Measurements from ENCODE around the gene SERPINF2.
A peak's percentile ranks its signal among the peaks of the same experiment; 100 is the strongest.

Gene SERPINF2

DNA sequence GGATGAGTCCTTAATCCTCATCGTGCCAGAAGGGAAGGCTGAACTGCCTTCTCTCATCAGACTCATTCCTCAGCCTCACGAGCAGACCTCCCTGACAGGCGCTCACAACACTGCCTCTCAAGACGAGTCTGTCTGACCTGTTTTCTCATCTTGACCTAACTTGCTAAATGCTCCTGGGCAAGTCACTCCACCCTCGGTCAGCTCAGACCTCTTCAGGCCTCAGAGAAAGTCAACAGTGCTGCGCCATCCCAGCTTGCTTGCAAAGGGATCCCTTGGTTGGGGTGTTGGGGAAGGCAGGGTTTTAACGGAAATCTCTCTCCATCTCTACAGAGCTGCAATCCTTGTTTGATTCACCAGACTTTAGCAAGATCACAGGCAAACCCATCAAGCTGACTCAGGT lies 34.2 kb downstream of the SERPINF2 start:
- Mint-ChIP-seq H3K4me3 (no peak overlapping the region), H3K4me1 (no peaks in the 10 kb centered on the region)

DNA sequence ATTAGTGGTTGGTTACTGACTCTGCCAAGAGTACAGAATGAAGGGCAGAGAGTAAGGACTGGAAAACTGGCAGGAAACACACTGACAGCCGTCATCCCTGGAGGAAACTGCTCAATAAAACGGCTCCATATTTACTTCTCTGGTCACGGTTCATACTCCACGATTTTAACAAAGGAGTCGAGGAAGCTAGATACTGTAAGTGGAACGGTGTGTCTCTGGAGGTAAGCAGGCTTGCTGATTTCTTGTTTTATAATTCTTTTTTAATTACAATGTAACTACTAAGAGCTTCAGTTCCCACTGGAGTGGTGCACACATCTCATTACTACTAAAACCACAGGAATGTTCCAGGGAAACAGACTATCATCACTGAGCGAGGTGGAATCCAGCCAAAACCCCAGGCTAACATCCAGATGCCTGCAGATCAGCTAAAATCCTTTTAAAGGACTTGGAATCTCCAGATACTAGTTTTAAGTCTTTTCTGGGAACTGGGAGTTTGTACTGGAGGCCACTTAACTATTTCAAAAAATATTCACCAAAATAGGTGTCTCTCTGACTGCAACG lies 37.0 kb downstream of the SERPINF2 start:
- H3K27me3 Mint-ChIP-seq (ENCODE audit: low read depth, poor library complexity): no peaks in the 10 kb centered on the region
- H3K4me1 Mint-ChIP-seq: peaks cover 10% of the 10 kb centered on the region
- peak overlapping the region; percentile 29 for H3K27ac Mint-ChIP-seq
- TF ChIP-seq, protein P1, sequence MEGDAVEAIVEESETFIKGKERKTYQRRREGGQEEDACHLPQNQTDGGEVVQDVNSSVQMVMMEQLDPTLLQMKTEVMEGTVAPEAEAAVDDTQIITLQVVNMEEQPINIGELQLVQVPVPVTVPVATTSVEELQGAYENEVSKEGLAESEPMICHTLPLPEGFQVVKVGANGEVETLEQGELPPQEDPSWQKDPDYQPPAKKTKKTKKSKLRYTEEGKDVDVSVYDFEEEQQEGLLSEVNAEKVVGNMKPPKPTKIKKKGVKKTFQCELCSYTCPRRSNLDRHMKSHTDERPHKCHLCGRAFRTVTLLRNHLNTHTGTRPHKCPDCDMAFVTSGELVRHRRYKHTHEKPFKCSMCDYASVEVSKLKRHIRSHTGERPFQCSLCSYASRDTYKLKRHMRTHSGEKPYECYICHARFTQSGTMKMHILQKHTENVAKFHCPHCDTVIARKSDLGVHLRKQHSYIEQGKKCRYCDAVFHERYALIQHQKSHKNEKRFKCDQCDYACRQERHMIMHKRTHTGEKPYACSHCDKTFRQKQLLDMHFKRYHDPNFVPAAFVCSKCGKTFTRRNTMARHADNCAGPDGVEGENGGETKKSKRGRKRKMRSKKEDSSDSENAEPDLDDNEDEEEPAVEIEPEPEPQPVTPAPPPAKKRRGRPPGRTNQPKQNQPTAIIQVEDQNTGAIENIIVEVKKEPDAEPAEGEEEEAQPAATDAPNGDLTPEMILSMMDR (IDR thresholded peaks at IDR 0.05): no peak
- H3K36me3 Mint-ChIP-seq (ENCODE audit: low read depth): peaks cover 62% of the 10 kb centered on the region
- no peaks in the 10 kb centered on the region for H3K9me3 Mint-ChIP-seq
- no peak for DNase-seq
- no peak overlapping the region for H3K4me3 Mint-ChIP-seq

More for the DNA sequence above, 34.2 kb downstream of the SERPINF2 start:
- TF ChIP-seq, protein P1 (IDR thresholded peaks at IDR 0.05): no peak
- Mint-ChIP-seq H3K27ac (peak overlapping the region; percentile 91), H3K9me3 (no peaks in the 10 kb centered on the region), H3K36me3 (ENCODE audit: low read depth) (peaks cover 56% of the 10 kb centered on the region), H3K27me3 (ENCODE audit: low read depth, poor library complexity) (no peaks in the 10 kb centered on the region)
- DNase-seq: no peak

DNA sequence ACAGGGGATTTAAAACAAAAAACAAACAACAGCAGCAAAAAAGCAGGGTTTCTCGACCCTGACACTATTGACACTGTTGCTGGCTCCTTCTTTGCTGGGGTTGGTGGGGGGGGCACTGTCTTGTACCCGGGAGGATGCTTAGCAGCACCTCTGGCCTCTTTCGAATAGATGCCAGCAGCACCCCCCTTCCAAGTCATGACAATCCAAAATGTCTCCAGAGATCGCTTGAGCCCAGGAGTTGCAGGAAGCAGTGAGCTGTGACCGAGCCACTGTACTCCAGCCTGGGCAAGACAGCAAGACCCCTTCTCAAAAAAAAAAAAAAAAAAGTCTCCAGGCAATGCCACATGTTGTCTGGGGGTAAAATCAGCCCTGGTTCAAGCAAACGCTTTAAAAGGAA lies 39.5 kb downstream of the SERPINF2 start:
- Mint-ChIP-seq H3K27me3 (ENCODE audit: low read depth, poor library complexity) (no peaks in the 10 kb centered on the region), H3K36me3 (ENCODE audit: low read depth) (peaks cover 61% of the 10 kb centered on the region), H3K4me3 (no peak overlapping the region), H3K9me3 (no peaks in the 10 kb centered on the region), H3K27ac (no peak overlapping the region), H3K4me1 (peaks cover 11% of the 10 kb centered on the region)
- TF ChIP-seq, protein P1 (IDR thresholded peaks at IDR 0.05): no peak
- no peak for DNase-seq

DNA sequence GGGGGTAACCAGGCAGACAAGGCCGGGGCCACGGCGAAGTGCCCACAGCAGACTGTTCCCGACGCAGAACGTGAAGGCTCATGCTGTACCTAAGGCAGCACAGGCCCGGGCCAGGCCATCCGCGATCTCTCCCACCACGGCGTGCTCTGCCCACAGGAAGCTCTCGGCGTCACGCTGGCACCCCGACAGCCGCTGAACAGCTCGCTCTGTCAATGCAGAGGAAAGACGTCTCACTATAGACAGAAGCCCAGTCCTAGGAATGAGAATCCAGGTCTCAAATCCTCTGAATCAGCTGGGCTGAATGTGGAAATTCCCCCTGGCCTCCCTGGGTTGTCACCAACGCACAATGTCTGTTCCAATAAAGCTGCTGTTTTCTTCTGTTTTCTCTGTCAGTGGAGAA lies 40.6 kb downstream of the SERPINF2 start:
- Mint-ChIP-seq H3K27ac (peak overlapping the region; percentile 63), H3K4me1 (peaks cover 18% of the 10 kb centered on the region)

DNA sequence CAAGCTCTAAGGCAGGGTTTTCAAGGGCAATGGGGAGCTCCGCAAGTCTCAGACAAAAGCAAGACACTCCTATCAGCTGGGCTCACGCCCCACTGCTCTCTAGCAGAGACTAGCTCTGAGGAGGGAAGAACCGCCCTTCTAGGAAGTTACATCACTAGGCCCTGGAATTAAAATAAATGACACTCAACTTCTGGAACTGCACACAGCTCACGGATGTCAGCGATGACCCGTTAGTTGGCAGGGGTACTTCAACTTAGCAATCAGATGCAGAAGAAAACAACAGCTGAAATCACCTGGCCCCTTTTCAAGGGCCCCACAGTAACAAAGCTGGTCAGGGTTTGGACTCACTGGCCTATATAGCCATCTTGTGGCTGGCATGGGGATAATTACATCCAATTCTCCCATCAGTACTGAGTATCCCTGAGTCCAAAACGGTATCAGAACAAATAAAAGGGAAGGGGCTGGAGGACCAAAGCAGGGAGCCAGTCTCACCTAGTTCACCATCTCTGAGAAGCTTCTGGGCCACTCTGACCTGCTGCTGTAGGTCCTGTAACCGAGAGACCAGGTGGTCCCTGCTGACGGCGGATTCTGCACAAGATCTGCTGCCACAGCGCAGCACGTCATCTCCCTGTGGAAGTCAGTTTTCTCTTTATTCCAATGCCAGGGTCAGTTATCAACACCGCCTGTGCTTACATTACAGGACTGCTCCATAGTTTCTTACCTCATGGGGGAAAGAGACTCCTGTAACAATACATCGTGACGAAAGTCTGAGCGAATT lies 41.4 kb downstream of the SERPINF2 start:
- peak overlapping the region; percentile 63 for H3K27ac Mint-ChIP-seq
- peaks cover 18% of the 10 kb centered on the region for H3K4me1 Mint-ChIP-seq
- H3K36me3 Mint-ChIP-seq (ENCODE audit: low read depth): peaks cover 69% of the 10 kb centered on the region

More for the DNA sequence above, 40.6 kb downstream of the SERPINF2 start:
- H3K36me3 Mint-ChIP-seq (ENCODE audit: low read depth): peaks cover 63% of the 10 kb centered on the region
- no peak overlapping the region for H3K4me3 Mint-ChIP-seq
- H3K27me3 Mint-ChIP-seq (ENCODE audit: low read depth, poor library complexity): no peaks in the 10 kb centered on the region
- H3K9me3 Mint-ChIP-seq: no peaks in the 10 kb centered on the region
- no peak for DNase-seq
- TF ChIP-seq, protein P1 (IDR thresholded peaks at IDR 0.05): no peak

More for the DNA sequence above, 41.4 kb downstream of the SERPINF2 start:
- no peaks in the 10 kb centered on the region for H3K9me3 Mint-ChIP-seq
- no peak overlapping the region for H3K4me3 Mint-ChIP-seq
- TF ChIP-seq, protein P1 (IDR thresholded peaks at IDR 0.05): peak; percentile 55
- no peaks in the 10 kb centered on the region for H3K27me3 Mint-ChIP-seq (ENCODE audit: low read depth, poor library complexity)
- no peak for DNase-seq

Data from nephron progenitor cell (in vitro differentiated cells).